Ishikawa (cell line): ENCODE data around the gene METTL25.

Experiments
- CEBPB ChIP-seq: IDR thresholded peaks from 2 replicates; pipeline ENCODE4 v1.6.1; 2012
- EP300 ChIP-seq: IDR thresholded peaks from 2 replicates; pipeline ENCODE4 v1.6.1; 2012; ENCODE audit warnings: borderline replicate concordance
- MAX ChIP-seq: IDR thresholded peaks from 2 replicates; pipeline ENCODE4 v1.6.1; 2012
- RAD21 ChIP-seq: IDR thresholded peaks from 2 replicates; pipeline ENCODE4 v1.6.1; 2012; ENCODE audit warnings: low read depth
- REST ChIP-seq: IDR thresholded peaks from 2 replicates; pipeline ENCODE4 v1.6.1; 2012; ENCODE audit warnings: low read depth, mild to moderate bottlenecking
- TAF1 ChIP-seq: IDR thresholded peaks from 2 replicates; pipeline ENCODE4 v1.6.1; 2012; ENCODE audit warnings: low read depth, mild to moderate bottlenecking
- TCF12 ChIP-seq: IDR thresholded peaks from 2 replicates; pipeline ENCODE4 v1.6.1; 2012; ENCODE audit warnings: low read depth
- TEAD4 ChIP-seq: IDR thresholded peaks from 2 replicates; pipeline ENCODE4 v1.6.1; 2012
- USF1 ChIP-seq: IDR thresholded peaks from 2 replicates; pipeline ENCODE4 v1.6.1; 2012
- YY1 ChIP-seq: IDR thresholded peaks from 2 replicates; pipeline ENCODE4 v1.6.1; 2012; ENCODE audit warnings: low read depth

- TF ChIP-seq YY1 (no peak), MAX (no peak), USF1 (no peak), CEBPB (0 out of 2 replicates have a peak, but pooled peaks have one; percentile 16), EP300 (no peak), TCF12 (no peak), REST (no peak), RAD21 (no peak), TEAD4 (no peak), TAF1 (no peak)
Measured at GRCh38 chr12:82359115-82359478, 768 bp downstream of the METTL25 start.
